Measurements from ENCODE around the gene TUBA3E.
"Not testable (repeated sequence)": the region's sequence is repeated elsewhere in the genome, so short reads cannot be mapped to it uniquely, and the experiment has no call there.

GRCh38 chr2:130195089-130195635 lies 3.1 kb downstream of the TUBA3E start:
- TF ChIP-seq, protein P1, sequence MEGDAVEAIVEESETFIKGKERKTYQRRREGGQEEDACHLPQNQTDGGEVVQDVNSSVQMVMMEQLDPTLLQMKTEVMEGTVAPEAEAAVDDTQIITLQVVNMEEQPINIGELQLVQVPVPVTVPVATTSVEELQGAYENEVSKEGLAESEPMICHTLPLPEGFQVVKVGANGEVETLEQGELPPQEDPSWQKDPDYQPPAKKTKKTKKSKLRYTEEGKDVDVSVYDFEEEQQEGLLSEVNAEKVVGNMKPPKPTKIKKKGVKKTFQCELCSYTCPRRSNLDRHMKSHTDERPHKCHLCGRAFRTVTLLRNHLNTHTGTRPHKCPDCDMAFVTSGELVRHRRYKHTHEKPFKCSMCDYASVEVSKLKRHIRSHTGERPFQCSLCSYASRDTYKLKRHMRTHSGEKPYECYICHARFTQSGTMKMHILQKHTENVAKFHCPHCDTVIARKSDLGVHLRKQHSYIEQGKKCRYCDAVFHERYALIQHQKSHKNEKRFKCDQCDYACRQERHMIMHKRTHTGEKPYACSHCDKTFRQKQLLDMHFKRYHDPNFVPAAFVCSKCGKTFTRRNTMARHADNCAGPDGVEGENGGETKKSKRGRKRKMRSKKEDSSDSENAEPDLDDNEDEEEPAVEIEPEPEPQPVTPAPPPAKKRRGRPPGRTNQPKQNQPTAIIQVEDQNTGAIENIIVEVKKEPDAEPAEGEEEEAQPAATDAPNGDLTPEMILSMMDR (IDR thresholded peaks at IDR 0.05), result not testable (repeated sequence)
- not testable (repeated sequence) for TF ChIP-seq POLR2A (IDR thresholded peaks at IDR 0.05)

All from uterus (tissue), 2 donors.